Measurements from ENCODE around the gene HCN2.
A peak's percentile ranks its signal among the peaks of the same experiment; 100 is the strongest.

- TF ChIP-seq ZNF655 (CRISPR knock-in tag; IDR thresholded peaks at IDR 0.05) (no peak), RAD21 (CRISPR knock-in tag; conservative IDR thresholded peaks at IDR 0.05 in 1 of 2, IDR thresholded peaks at IDR 0.05 in 1 of 2) (0 out of 4 replicates have a peak, but pooled peaks of 1 of the 2 experiments have one; percentile 18)
These were observed 1.5 kb upstream of the HCN2 start for GRCh38 chr19:588093-588740.
